Nephron (organoid): ENCODE measurements around the gene CDC7.

Experiments used
- H3K27ac Mint-ChIP-seq, 3 experiments: 2 replicates each; pipeline ENCODE4 v1.8.0; 2020; ENCODE audit warnings: mixed read lengths in 3 of 3, mild to moderate bottlenecking in 2 of 3, moderate library complexity in 1 of 3
- H3K27me3 Mint-ChIP-seq: 2 replicates; pipeline ENCODE4 v1.8.0; 2021; ENCODE audit warnings: low read depth, mild to moderate bottlenecking, moderate library complexity, mixed read lengths
- H3K36me3 Mint-ChIP-seq: 2 replicates; pipeline ENCODE4 v1.8.0; 2020; ENCODE audit warnings: low read depth, mixed read lengths
- H3K4me1 Mint-ChIP-seq: 2 replicates; pipeline ENCODE4 v1.8.0; 2020; ENCODE audit warnings: mixed read lengths
- H3K4me3 Mint-ChIP-seq, 3 experiments: 2 replicates each; pipeline ENCODE4 v1.8.0; 2020; ENCODE audit warnings: mild to moderate bottlenecking in 3 of 3, mixed read lengths in 3 of 3, moderate library complexity in 2 of 3
- H3K9me3 Mint-ChIP-seq: 2 replicates; pipeline ENCODE4 v1.8.0; 2020; ENCODE audit warnings: mixed read lengths
- TF ChIP-seq, protein P1 (sequence below), 3 experiments: fragments of 200-600 bp; sonication (generic); IDR thresholded peaks; one replicate each; pipeline ENCODE4 v1.5.0; 2021; ENCODE audit warnings: antibody characterized with exemption in 3 of 3; ENCODE audit not compliant: unreplicated experiment in 3 of 3

CDC7 gene

DNA sequence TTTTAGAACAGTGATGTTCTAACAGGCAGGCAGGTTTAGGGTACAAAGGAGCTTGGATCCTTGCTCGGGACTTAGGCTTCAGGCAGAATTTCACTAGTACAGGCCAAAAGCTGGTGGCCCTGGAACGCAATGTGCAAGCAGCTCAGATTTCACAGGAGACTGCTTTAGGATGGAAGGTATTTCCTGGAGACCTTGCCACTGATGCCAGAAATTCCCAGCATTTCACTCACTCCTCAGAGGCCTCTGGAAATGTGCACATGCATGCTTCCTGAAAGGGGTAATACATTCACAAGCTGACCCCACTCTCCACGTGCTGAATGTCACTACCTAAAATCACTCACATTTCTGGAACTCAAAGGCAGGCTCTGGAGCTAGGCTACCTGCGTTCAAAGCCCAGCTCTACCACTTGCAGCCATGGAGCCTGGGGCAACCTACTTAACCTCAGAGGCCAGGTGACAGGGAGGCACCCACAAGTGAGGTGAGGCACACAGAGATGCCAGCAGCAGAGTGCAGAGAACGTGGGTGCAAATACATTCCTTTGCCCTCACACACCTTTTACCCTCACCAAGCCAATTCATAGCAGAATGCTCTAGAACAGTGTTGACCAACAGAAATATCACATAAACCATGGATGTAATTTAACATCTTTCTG is 56.5 kb downstream of the CDC7 start:
- H3K27ac Mint-ChIP-seq, result peak overlapping the region in 2 of 3 experiments; percentile 6 to 39
- H3K4me1 Mint-ChIP-seq, result peaks cover 22% of the 10 kb centered on the region
- H3K27me3 Mint-ChIP-seq, result no peaks in the 10 kb centered on the region
- no peak overlapping the region for H3K4me3 Mint-ChIP-seq
- TF ChIP-seq, protein P1, sequence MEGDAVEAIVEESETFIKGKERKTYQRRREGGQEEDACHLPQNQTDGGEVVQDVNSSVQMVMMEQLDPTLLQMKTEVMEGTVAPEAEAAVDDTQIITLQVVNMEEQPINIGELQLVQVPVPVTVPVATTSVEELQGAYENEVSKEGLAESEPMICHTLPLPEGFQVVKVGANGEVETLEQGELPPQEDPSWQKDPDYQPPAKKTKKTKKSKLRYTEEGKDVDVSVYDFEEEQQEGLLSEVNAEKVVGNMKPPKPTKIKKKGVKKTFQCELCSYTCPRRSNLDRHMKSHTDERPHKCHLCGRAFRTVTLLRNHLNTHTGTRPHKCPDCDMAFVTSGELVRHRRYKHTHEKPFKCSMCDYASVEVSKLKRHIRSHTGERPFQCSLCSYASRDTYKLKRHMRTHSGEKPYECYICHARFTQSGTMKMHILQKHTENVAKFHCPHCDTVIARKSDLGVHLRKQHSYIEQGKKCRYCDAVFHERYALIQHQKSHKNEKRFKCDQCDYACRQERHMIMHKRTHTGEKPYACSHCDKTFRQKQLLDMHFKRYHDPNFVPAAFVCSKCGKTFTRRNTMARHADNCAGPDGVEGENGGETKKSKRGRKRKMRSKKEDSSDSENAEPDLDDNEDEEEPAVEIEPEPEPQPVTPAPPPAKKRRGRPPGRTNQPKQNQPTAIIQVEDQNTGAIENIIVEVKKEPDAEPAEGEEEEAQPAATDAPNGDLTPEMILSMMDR (IDR thresholded peaks at IDR 0.05; ENCODE audit: unreplicated experiment in 3 of 3), result no peak
- no peaks in the 10 kb centered on the region for H3K9me3 Mint-ChIP-seq
- no peaks in the 10 kb centered on the region for H3K36me3 Mint-ChIP-seq

DNA sequence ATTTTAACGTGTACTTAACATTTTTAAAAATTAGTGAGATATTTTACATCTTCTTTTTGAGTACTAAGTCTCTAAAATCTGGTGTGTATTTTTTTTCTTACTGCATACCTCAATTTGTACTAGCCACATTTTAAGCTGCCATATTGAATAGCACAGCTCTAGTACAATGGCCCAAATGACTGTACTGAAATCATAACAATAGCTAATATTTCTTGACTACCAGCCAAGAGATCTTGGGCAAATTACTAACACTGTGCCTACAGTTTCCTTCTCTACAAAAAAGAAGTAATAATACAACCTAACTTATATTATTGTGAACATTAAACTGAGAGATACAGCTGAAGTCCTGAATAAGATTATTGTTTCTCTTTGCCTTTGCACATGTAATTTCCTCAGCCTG is 57.2 kb downstream of the CDC7 start:
- Mint-ChIP-seq H3K4me1 (peaks cover 22% of the 10 kb centered on the region), H3K36me3 (no peaks in the 10 kb centered on the region), H3K4me3 (no peak overlapping the region), H3K27ac (no peak overlapping the region), H3K9me3 (no peaks in the 10 kb centered on the region), H3K27me3 (no peaks in the 10 kb centered on the region)
- TF ChIP-seq, protein P1 (IDR thresholded peaks at IDR 0.05; ENCODE audit: unreplicated experiment in 3 of 3), result no peak

DNA sequence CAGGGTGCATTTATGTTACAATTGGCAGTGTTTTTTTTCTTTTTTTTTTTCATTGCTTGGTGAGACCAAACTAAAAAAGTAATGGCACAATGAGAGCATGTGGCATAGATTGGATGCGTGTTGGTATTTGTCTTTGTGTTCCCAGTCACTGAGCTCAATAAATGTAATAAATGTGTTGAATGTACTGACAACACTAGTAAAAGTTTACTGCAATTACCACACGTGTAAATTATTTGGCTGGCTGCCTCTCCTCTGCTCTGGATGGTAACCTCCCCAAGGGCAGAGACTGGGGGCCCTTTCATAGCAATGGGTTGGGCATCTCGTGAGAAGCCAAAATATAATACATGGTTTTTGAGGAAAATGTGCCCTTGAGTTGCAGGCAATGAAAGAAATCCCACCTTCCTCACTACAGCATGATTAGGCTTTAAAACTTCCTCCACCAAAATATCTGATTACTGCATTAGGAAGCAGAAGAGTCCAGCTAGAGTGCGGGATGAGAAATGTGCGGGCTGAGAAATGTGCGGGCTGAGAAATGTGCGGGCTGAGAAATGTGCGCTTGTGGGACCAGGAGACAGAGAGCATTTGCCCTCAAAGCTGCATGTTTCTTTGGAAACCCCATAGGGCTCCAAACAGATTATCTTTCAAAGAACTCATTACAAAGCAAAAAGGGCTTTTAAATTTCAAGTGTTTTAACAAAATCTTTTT is 58.5 kb downstream of the CDC7 start:
- no peaks in the 10 kb centered on the region for H3K36me3 Mint-ChIP-seq
- TF ChIP-seq, protein P1 (IDR thresholded peaks at IDR 0.05; ENCODE audit: unreplicated experiment in 3 of 3), result no peak
- peaks cover 3% of the 10 kb centered on the region for H3K9me3 Mint-ChIP-seq
- no peak overlapping the region for H3K27ac Mint-ChIP-seq
- no peak overlapping the region for H3K4me3 Mint-ChIP-seq
- H3K4me1 Mint-ChIP-seq, result peaks cover 22% of the 10 kb centered on the region
- no peaks in the 10 kb centered on the region for H3K27me3 Mint-ChIP-seq

DNA sequence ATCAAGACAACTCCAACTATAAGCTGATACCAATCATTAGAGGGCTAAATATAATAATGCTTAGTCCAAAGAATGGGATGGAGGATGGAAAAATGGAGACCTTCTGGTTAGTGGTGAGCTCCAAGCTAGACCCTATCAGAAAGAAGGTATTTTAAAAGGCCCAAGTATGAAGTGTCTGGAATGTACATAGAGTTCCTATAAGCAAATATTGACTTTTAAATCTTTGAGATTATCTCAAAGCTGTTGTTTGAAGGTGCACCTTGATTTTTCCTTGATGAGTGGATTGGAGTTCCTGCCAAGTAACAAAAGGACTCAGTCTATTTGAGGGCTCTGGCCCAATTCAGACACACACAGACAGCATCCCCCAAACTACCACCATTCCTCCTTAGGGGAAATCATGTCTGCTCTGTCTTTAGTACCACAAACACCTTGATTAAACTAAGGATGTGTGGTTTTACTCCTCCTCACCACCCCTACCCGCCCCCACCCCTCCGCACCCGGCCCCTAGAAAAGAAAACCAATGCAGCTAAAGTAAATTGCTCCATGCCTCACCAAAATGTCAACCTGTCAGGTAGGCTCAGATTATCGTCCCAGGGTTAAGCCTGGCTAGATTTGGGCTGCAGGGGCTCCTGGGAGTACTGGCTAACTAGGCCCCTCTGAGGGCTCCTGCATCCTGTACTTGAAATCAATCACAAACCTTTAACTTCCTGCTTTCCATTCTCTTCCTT is 59.4 kb downstream of the CDC7 start:
- TF ChIP-seq, protein P1 (IDR thresholded peaks at IDR 0.05; ENCODE audit: unreplicated experiment in 3 of 3), result no peak
- H3K27me3 Mint-ChIP-seq, result no peaks in the 10 kb centered on the region
- H3K9me3 Mint-ChIP-seq, result peaks cover 6% of the 10 kb centered on the region
- H3K4me1 Mint-ChIP-seq, result peaks cover 21% of the 10 kb centered on the region
- no peak overlapping the region for H3K27ac Mint-ChIP-seq
- no peaks in the 10 kb centered on the region for H3K36me3 Mint-ChIP-seq
- H3K4me3 Mint-ChIP-seq, result no peak overlapping the region

DNA sequence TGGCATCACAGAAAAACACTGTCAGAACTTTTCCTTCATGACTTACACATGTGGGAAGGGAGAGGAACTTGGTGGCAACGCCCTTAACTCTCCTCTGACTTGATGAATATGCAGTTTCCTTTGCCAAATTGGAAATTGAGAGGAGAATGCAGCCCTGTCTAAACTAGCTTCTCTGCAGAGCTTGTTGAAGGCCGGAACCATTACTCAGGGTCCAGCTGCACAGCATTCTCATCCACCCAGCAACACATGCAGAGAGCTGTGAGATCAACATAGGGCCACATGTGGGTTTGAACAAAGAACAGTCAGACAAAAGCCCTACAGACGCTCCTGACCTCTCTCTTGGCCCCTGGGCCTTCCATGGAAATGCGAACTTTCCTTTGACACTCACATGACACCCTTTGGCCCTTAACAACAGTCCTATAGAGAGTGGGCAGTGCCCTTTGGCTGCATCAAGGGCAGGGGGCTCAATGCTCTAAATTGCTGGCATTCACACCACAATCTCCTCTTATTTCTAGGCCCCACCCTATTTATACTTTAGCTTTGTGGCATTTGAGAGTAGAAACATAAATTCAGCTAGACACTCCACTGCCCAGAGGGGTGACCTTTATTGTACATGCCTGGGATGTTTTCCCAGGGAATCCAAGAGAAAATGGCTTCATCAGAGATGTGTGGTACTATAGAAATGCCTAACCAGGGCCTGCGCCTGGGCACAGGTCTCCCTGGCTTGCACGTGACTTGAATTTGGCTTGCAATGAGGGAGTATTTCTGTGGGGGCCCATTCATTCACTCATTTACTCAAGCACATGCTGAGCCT is 64.4 kb downstream of the CDC7 start:
- TF ChIP-seq, protein P1 (IDR thresholded peaks at IDR 0.05; ENCODE audit: unreplicated experiment in 3 of 3), result no peak
- Mint-ChIP-seq H3K36me3 (no peaks in the 10 kb centered on the region), H3K27ac (peak overlapping the region in 1 of 3 experiments; percentile 10), H3K4me3 (no peak overlapping the region), H3K27me3 (no peaks in the 10 kb centered on the region), H3K9me3 (peaks cover 6% of the 10 kb centered on the region), H3K4me1 (peaks cover 4% of the 10 kb centered on the region)
